ENCODE measurements around the gene KANSL1. TPM values are rescaled to one million over a fixed set of nuclear protein-coding genes. Genes with fewer than 3 reads are reported as not detected.

The KANSL1 gene
- total and polyA plus RNA-seq, 9 of the 15 experiments (the other 6 are each of a cell fraction or from before 2014, with no cell fraction given) = 3.6 to 55.4 (median 31.8) TPM

GRCh38 chr17:45991341-45991740 is 201.9 kb downstream of the KANSL1 start:
- H4K20me1 ChIP-seq (replicated peaks; ENCODE audit: control insufficient read depth, insufficient read depth, low read length) = no peaks in the 10 kb centered on the region
- ChIA-PET CTCF (ENCODE audit: low intra/inter-chr PET ratio) (interaction anchor here (0.6 kb wide), 1 partner anchor 72 kb away, joined by 3 read pairs; no protein-coding TSS in a partner anchor), POLR2A (interaction anchor here (1.0 kb wide), 1 partner anchor 9 kb away, joined by 3 read pairs; no protein-coding TSS in a partner anchor)
- FAIRE-seq (no peak), ATAC-seq (no peak), DNase-seq (ENCODE audit: extremely low read depth in 1 of 4, low spot score in 3 of 4) (no peak)
- 65% methylated on average over 8 of the region's 10 CpGs for WGBS (ENCODE audit: insufficient coverage, low coverage, missing lambda C conversion rate)
- H3K4me3 ChIP-seq = no peak overlapping the region
- H3K4me1 ChIP-seq (replicated peaks in 1 of 2; ENCODE audit: control insufficient read depth in 2 of 2, insufficient read depth in 2 of 2, low read length in 2 of 2) = peaks cover 0 to 5% of the 10 kb centered on the region in 2 experiments; a peak in 3 of 5 replicates
- in situ Hi-C loops (cut with MboI) (loop anchor here (25.0 kb wide), 1 partner anchor 846 kb away; no protein-coding TSS in a partner anchor), intact Hi-C loops (cut with micrococcal nuclease) (no loop called here)
- H3K27ac ChIP-seq (ENCODE audit: extremely low read depth, low read depth, low read length) = no peak overlapping the region; the same call in 2 of the 3 replicates
- no peaks in the 10 kb centered on the region for H3K36me3 ChIP-seq (ENCODE audit: control insufficient read depth, insufficient read depth, low read length)
- no peaks in the 10 kb centered on the region for H3K9me3 ChIP-seq (replicated peaks; ENCODE audit: control insufficient read depth, insufficient read depth, low read depth, low read length)
- H3K79me2 ChIP-seq (ENCODE audit: control insufficient read depth, insufficient read depth, low read length) = no peaks in the 10 kb centered on the region
- no peak overlapping the region for H3K9ac ChIP-seq (ENCODE audit: insufficient read depth in 1 of 2, low read depth in 2 of 2, low read length in 2 of 2)
- 0 out of 2 replicates have a peak overlapping the region, but pooled peaks have one; percentile 4 for H2AFZ ChIP-seq (ENCODE audit: low read depth, low read length)
- no peak overlapping the region for H3K4me2 ChIP-seq (ENCODE audit: insufficient read depth, low read length)
- no peaks in the 10 kb centered on the region for H3K27me3 ChIP-seq (ENCODE audit: control insufficient read depth in 2 of 2, insufficient read depth in 2 of 2, low read length in 2 of 2)
- no peaks in the 10 kb centered on the region for H3K9me1 ChIP-seq (ENCODE audit: control insufficient read depth, insufficient read depth, low read length)
- BruUV-seq (replicated peaks) = no TSS peak
- TF ChIP-seq KDM4B (IDR thresholded peaks at IDR 0.05; ENCODE audit: borderline replicate concordance in 2 of 2, low read depth in 1 of 2) (no peak), ZNF778 (CRISPR knock-in tag; IDR thresholded peaks at IDR 0.05) (no peak), GATA2 (CRISPR knock-in tag; IDR thresholded peaks at IDR 0.05) (no peak), CEBPG (CRISPR knock-in tag; IDR thresholded peaks at IDR 0.05) (no peak), CEBPG (tag; conservative IDR thresholded peaks at IDR 0.05 in 1 of 2, IDR thresholded peaks at IDR 0.05 in 1 of 2) (no peak), HNRNPUL1 (IDR thresholded peaks at IDR 0.05; ENCODE audit: low read length) (no peak), DLX4 (CRISPR knock-in tag; IDR thresholded peaks at IDR 0.05) (no peak), TEAD4 (IDR thresholded peaks at IDR 0.05; ENCODE audit: low read length) (no peak), TEAD4 (CRISPR knock-in tag; IDR thresholded peaks at IDR 0.05; ENCODE audit: borderline replicate concordance) (no peak), POLR2A (conservative IDR thresholded peaks at IDR 0.05) (no peak), UBTF (IDR thresholded peaks at IDR 0.05; ENCODE audit: borderline replicate concordance in 1 of 2, low read depth in 2 of 2, low read length in 2 of 2) (no peak), KDM5B (IDR thresholded peaks at IDR 0.05; ENCODE audit: insufficient replicate concordance, low read depth, low read length) (no peak), TEAD2 (tag; IDR thresholded peaks at IDR 0.05) (no peak)
- TF ChIP-seq, protein P1, sequence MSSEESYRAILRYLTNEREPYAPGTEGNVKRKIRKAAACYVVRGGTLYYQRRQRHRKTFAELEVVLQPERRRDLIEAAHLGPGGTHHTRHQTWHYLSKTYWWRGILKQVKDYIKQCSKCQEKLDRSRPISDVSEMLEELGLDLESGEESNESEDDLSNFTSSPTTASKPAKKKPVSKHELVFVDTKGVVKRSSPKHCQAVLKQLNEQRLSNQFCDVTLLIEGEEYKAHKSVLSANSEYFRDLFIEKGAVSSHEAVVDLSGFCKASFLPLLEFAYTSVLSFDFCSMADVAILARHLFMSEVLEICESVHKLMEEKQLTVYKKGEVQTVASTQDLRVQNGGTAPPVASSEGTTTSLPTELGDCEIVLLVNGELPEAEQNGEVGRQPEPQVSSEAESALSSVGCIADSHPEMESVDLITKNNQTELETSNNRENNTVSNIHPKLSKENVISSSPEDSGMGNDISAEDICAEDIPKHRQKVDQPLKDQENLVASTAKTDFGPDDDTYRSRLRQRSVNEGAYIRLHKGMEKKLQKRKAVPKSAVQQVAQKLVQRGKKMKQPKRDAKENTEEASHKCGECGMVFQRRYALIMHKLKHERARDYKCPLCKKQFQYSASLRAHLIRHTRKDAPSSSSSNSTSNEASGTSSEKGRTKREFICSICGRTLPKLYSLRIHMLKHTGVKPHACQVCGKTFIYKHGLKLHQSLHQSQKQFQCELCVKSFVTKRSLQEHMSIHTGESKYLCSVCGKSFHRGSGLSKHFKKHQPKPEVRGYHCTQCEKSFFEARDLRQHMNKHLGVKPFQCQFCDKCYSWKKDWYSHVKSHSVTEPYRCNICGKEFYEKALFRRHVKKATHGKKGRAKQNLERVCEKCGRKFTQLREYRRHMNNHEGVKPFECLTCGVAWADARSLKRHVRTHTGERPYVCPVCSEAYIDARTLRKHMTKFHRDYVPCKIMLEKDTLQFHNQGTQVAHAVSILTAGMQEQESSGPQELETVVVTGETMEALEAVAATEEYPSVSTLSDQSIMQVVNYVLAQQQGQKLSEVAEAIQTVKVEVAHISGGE (CRISPR knock-in tag; IDR thresholded peaks at IDR 0.05) = no peak

All from K562 (cell line).